ENCODE measurements around the gene CFAP68.

GRCh38 chr11:111886844-111887243 lies 7.5 kb downstream of the CFAP68 start:
- no peak for TF ChIP-seq RNF2 (IDR thresholded peaks at IDR 0.05; ENCODE audit: borderline replicate concordance, low read depth, low read length, missing control alignments, poor library complexity, severe bottlenecking)
- no peak for TF ChIP-seq TEAD4 (IDR thresholded peaks at IDR 0.05; ENCODE audit: low read depth, low read length)
- TF ChIP-seq SP1 (IDR thresholded peaks at IDR 0.05; ENCODE audit: low read depth, low read length) = no peak
- TF ChIP-seq TBP (IDR thresholded peaks at IDR 0.05; ENCODE audit: low read depth, low read length) = no peak
- TF ChIP-seq, protein P1, sequence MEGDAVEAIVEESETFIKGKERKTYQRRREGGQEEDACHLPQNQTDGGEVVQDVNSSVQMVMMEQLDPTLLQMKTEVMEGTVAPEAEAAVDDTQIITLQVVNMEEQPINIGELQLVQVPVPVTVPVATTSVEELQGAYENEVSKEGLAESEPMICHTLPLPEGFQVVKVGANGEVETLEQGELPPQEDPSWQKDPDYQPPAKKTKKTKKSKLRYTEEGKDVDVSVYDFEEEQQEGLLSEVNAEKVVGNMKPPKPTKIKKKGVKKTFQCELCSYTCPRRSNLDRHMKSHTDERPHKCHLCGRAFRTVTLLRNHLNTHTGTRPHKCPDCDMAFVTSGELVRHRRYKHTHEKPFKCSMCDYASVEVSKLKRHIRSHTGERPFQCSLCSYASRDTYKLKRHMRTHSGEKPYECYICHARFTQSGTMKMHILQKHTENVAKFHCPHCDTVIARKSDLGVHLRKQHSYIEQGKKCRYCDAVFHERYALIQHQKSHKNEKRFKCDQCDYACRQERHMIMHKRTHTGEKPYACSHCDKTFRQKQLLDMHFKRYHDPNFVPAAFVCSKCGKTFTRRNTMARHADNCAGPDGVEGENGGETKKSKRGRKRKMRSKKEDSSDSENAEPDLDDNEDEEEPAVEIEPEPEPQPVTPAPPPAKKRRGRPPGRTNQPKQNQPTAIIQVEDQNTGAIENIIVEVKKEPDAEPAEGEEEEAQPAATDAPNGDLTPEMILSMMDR (IDR thresholded peaks at IDR 0.05; ENCODE audit: control extremely low read depth in 1 of 3, insufficient read depth in 1 of 3, low read depth in 1 of 3, low read length in 3 of 3) = no peak
- TF ChIP-seq ZNF274 (IDR thresholded peaks at IDR 0.05; ENCODE audit: borderline replicate concordance, extremely low read depth, low read length) = no peak
- no peak for TF ChIP-seq USF2 (IDR thresholded peaks at IDR 0.05; ENCODE audit: low read length)
